Activated naive CD4-positive, alpha-beta T cell treated with anti-CD3 and anti-CD28 coated beads for 36 hours (primary cell): ENCODE results near the gene RGS3. TPM values are rescaled to one million over a fixed set of nuclear protein-coding genes. Genes with fewer than 3 reads are reported as not detected.

ENCODE experiments used
- CTCF ChIA-PET: fragments of 350-600 bp; sonication (Branson Sonifier 250); formaldehyde crosslinking; loops from one replicate; lab custom pipeline; 2021; ENCODE audit warnings: antibody characterized with exemption; lab: Charles Lee
- DNase-seq: peaks from one replicate; pipeline ENCODE4 v3.0.0-alpha.2; 2020
- H3K27ac Mint-ChIP-seq: one replicate; pipeline ENCODE4 v1.8.0; 2021; ENCODE audit warnings: mild to moderate bottlenecking, mixed read lengths
- H3K27me3 Mint-ChIP-seq: one replicate; pipeline ENCODE4 v1.8.0; 2021; ENCODE audit warnings: low read depth, mixed read lengths
- H3K36me3 Mint-ChIP-seq: one replicate; pipeline ENCODE4 v1.8.0; 2021; ENCODE audit warnings: low read depth, mixed read lengths
- H3K4me1 Mint-ChIP-seq: one replicate; pipeline ENCODE4 v1.8.0; 2021; ENCODE audit warnings: low read depth, mixed read lengths
- H3K4me3 Mint-ChIP-seq: one replicate; pipeline ENCODE4 v1.8.0; 2021; ENCODE audit warnings: mild to moderate bottlenecking, moderate library complexity, mixed read lengths
- H3K9me3 Mint-ChIP-seq: one replicate; pipeline ENCODE4 v1.8.0; 2021; ENCODE audit warnings: mixed read lengths
- intact Hi-C: fragments of 100-400 bp; cut with micrococcal nuclease; formaldehyde crosslinking; loops from one replicate; pipeline ENCODE4 v1.15.1; 2023
- total RNA-seq, 2 experiments: library from RNA; stranded (reverse); gene quantifications; one replicate each; pipeline ENCODE4 v1.2.3, GENCODE V29; 2021

The RGS3 gene
- total RNA-seq, 2 experiments from 2014 or later: 11.9 to 12.6 TPM

GRCh38 chr9:113583511-113584427 is 120.2 kb downstream of the RGS3 start:
- H3K4me1 Mint-ChIP-seq: peaks cover 76% of the 10 kb centered on the region
- CTCF ChIA-PET: interaction anchor here (0.8 to 20.1 kb wide), 5 partner anchors 8 to 184 kb away, joined by 3 to 440 read pairs (median 7); no protein-coding TSS in a partner anchor
- no peak overlapping the region for H3K4me3 Mint-ChIP-seq

GRCh38 chr9:113584428-113585084 is 121.0 kb downstream of the RGS3 start:
- Mint-ChIP-seq H3K27me3 (no peaks in the 10 kb centered on the region), H3K36me3 (peaks cover 11% of the 10 kb centered on the region), H3K9me3 (no peaks in the 10 kb centered on the region), H3K27ac (no peak overlapping the region), H3K4me3 (no peak overlapping the region), H3K4me1 (peaks cover 74% of the 10 kb centered on the region)
- CTCF ChIA-PET: interaction anchor here (2.0 to 20.1 kb wide), 2 partner anchors 74 to 139 kb away, joined by 6 to 440 read pairs; no protein-coding TSS in a partner anchor
- no peak for DNase-seq
- intact Hi-C loops: loop anchor here (5.0 kb wide), 1 partner anchor 432 kb away; the partner anchor contains the start of gene SLC31A2

More at GRCh38 chr9:113583511-113584427, 120.2 kb downstream of the RGS3 start:
- intact Hi-C loops: loop anchor here (2.0 to 5.0 kb wide), 4 partner anchors 71 to 431 kb away; partner anchors contain the start of genes ALAD and SLC31A2
- DNase-seq: no peak
- Mint-ChIP-seq H3K27me3 (no peaks in the 10 kb centered on the region), H3K36me3 (peaks cover 11% of the 10 kb centered on the region), H3K27ac (no peak overlapping the region), H3K9me3 (no peaks in the 10 kb centered on the region)

- CTCF ChIA-PET: interaction anchor here (2.0 to 20.1 kb wide), 2 partner anchors 74 to 139 kb away, joined by 6 to 440 read pairs; no protein-coding TSS in a partner anchor
- H3K4me1 Mint-ChIP-seq: peaks cover 71% of the 10 kb centered on the region
- H3K4me3 Mint-ChIP-seq: no peak overlapping the region
- intact Hi-C loops: no loop called here
- no peak for DNase-seq
- H3K36me3 Mint-ChIP-seq: peaks cover 11% of the 10 kb centered on the region
- H3K9me3 Mint-ChIP-seq: no peaks in the 10 kb centered on the region
- H3K27me3 Mint-ChIP-seq: no peaks in the 10 kb centered on the region
- H3K27ac Mint-ChIP-seq: no peak overlapping the region
These were observed 121.5 kb downstream of the RGS3 start for GRCh38 chr9:113585085-113585442.

- Mint-ChIP-seq H3K9me3 (no peaks in the 10 kb centered on the region), H3K4me1 (peaks cover 66% of the 10 kb centered on the region), H3K27ac (peak overlapping the region; percentile 50), H3K4me3 (no peak overlapping the region), H3K36me3 (peaks cover 11% of the 10 kb centered on the region), H3K27me3 (no peaks in the 10 kb centered on the region)
- no peak for DNase-seq
- intact Hi-C loops: no loop called here
- CTCF ChIA-PET: interaction anchor here (2.0 to 20.1 kb wide), 2 partner anchors 73 to 140 kb away, joined by 6 to 440 read pairs; no protein-coding TSS in a partner anchor
These were observed 122.0 kb downstream of the RGS3 start for GRCh38 chr9:113585555-113585954.

GRCh38 chr9:113587471-113588031 is 124.0 kb downstream of the RGS3 start:
- no peak overlapping the region for H3K27ac Mint-ChIP-seq
- H3K36me3 Mint-ChIP-seq: peaks cover 11% of the 10 kb centered on the region
- peaks cover 49% of the 10 kb centered on the region for H3K4me1 Mint-ChIP-seq
- no peak overlapping the region for H3K4me3 Mint-ChIP-seq
- CTCF ChIA-PET: interaction anchor here (2.5 to 20.1 kb wide), 3 partner anchors 12 to 141 kb away, joined by 6 to 440 read pairs (median 67); no protein-coding TSS in a partner anchor
- H3K27me3 Mint-ChIP-seq: no peaks in the 10 kb centered on the region
- intact Hi-C loops: no loop called here
- H3K9me3 Mint-ChIP-seq: no peaks in the 10 kb centered on the region
- peak; percentile 25 for DNase-seq

- Mint-ChIP-seq H3K9me3 (no peaks in the 10 kb centered on the region), H3K27me3 (no peaks in the 10 kb centered on the region), H3K4me3 (no peak overlapping the region), H3K36me3 (peaks cover 9% of the 10 kb centered on the region), H3K27ac (no peak overlapping the region), H3K4me1 (peaks cover 49% of the 10 kb centered on the region)
- no peak for DNase-seq
- intact Hi-C loops: no loop called here
- CTCF ChIA-PET: interaction anchor here (0.5 to 20.1 kb wide), 9 partner anchors 9 to 220 kb away, joined by 3 to 440 read pairs (median 6); partner anchors contain the start of gene ALAD
These were observed 124.8 kb downstream of the RGS3 start for GRCh38 chr9:113588242-113588810.

- H3K27ac Mint-ChIP-seq: no peak overlapping the region
- no peaks in the 10 kb centered on the region for H3K9me3 Mint-ChIP-seq
- CTCF ChIA-PET: interaction anchor here (0.5 to 20.1 kb wide), 14 partner anchors 10 to 314 kb away, joined by 3 to 440 read pairs (median 4); partner anchors contain the start of genes ALAD, CDC26 and PRPF4
- intact Hi-C loops: no loop called here
- DNase-seq: no peak
- H3K4me1 Mint-ChIP-seq: peaks cover 51% of the 10 kb centered on the region
- peaks cover 9% of the 10 kb centered on the region for H3K36me3 Mint-ChIP-seq
- no peak overlapping the region for H3K4me3 Mint-ChIP-seq
- H3K27me3 Mint-ChIP-seq: no peaks in the 10 kb centered on the region
These were observed 125.4 kb downstream of the RGS3 start for GRCh38 chr9:113588936-113589335.

GRCh38 chr9:113589407-113589806 is 125.9 kb downstream of the RGS3 start:
- intact Hi-C loops: no loop called here
- Mint-ChIP-seq H3K4me3 (no peak overlapping the region), H3K36me3 (peaks cover 5% of the 10 kb centered on the region), H3K27me3 (no peaks in the 10 kb centered on the region), H3K27ac (no peak overlapping the region), H3K4me1 (peaks cover 51% of the 10 kb centered on the region), H3K9me3 (no peaks in the 10 kb centered on the region)
- DNase-seq: no peak
- CTCF ChIA-PET: interaction anchor here (0.6 to 20.1 kb wide), 15 partner anchors 7 to 764 kb away, joined by 3 to 440 read pairs (median 5); partner anchors contain the start of genes ALAD, CDC26 and PRPF4

GRCh38 chr9:113589890-113590289 is 126.4 kb downstream of the RGS3 start:
- peak; percentile 25 for DNase-seq
- Mint-ChIP-seq H3K4me3 (no peak overlapping the region), H3K36me3 (peaks cover 3% of the 10 kb centered on the region), H3K27ac (no peak overlapping the region), H3K4me1 (peaks cover 49% of the 10 kb centered on the region), H3K9me3 (no peaks in the 10 kb centered on the region), H3K27me3 (no peaks in the 10 kb centered on the region)
- CTCF ChIA-PET: interaction anchor here (0.5 to 20.1 kb wide), 17 partner anchors 7 to 764 kb away, joined by 3 to 440 read pairs (median 4); partner anchors contain the start of genes ALAD, CDC26 and PRPF4
- intact Hi-C loops: loop anchor here (1.0 to 2.0 kb wide), 3 partner anchors 144 to 315 kb away; partner anchors contain the start of genes C9orf43, CDC26, POLE3 and PRPF4

- no peak overlapping the region for H3K4me3 Mint-ChIP-seq
- no peaks in the 10 kb centered on the region for H3K9me3 Mint-ChIP-seq
- no peaks in the 10 kb centered on the region for H3K27me3 Mint-ChIP-seq
- intact Hi-C loops: loop anchor here (1.0 to 2.0 kb wide), 3 partner anchors 144 to 316 kb away; partner anchors contain the start of genes C9orf43, CDC26, POLE3 and PRPF4
- CTCF ChIA-PET: interaction anchor here (0.5 to 20.1 kb wide), 12 partner anchors 8 to 197 kb away, joined by 3 to 440 read pairs (median 6); no protein-coding TSS in a partner anchor
- no peak overlapping the region for H3K27ac Mint-ChIP-seq
- peaks cover 3% of the 10 kb centered on the region for H3K36me3 Mint-ChIP-seq
- DNase-seq: no peak
- peaks cover 46% of the 10 kb centered on the region for H3K4me1 Mint-ChIP-seq
These were observed 126.9 kb downstream of the RGS3 start for GRCh38 chr9:113590389-113590788.
